Activated CD4-positive, alpha-beta T cell treated with anti-CD3 and anti-CD28 coated beads for 36 hours (primary cell): ENCODE results near the gene RFX7. TPM values are rescaled to one million over a fixed set of nuclear protein-coding genes. Genes with fewer than 3 reads are reported as not detected.

Source experiments
- ATAC-seq: fragments of 200-7000 bp; cut with Tn5 transposase; one replicate; pipeline ENCODE4 v1.10.0; 2021; ENCODE audit warnings: mild to moderate bottlenecking, moderate library complexity
- CTCF ChIA-PET: fragments of 350-600 bp; sonication (Branson Sonifier 250); formaldehyde crosslinking; loops from one replicate; lab custom pipeline; 2021; ENCODE audit warnings: antibody characterized with exemption; lab: Charles Lee
- POLR2A ChIA-PET: fragments of 350-600 bp; sonication (Branson Sonifier 250); formaldehyde crosslinking; loops from one replicate; lab custom pipeline; 2021; ENCODE audit warnings: antibody characterized with exemption, inconsistent platforms; lab: Charles Lee
- DNase-seq: peaks from one replicate; pipeline ENCODE4 v3.0.0-alpha.2; 2020
- H3K27ac Mint-ChIP-seq: one replicate; pipeline ENCODE4 v1.8.0; 2021; ENCODE audit warnings: mixed read lengths
- H3K27me3 Mint-ChIP-seq: one replicate; pipeline ENCODE4 v1.8.0; 2021; ENCODE audit warnings: mixed read lengths
- H3K36me3 Mint-ChIP-seq: one replicate; pipeline ENCODE4 v1.8.0; 2021; ENCODE audit warnings: low read depth, mixed read lengths
- H3K4me1 Mint-ChIP-seq: one replicate; pipeline ENCODE4 v1.8.0; 2021; ENCODE audit warnings: mixed read lengths
- H3K4me3 Mint-ChIP-seq: one replicate; pipeline ENCODE4 v1.8.0; 2021; ENCODE audit warnings: mild to moderate bottlenecking, moderate library complexity, mixed read lengths
- H3K9me3 Mint-ChIP-seq: one replicate; pipeline ENCODE4 v1.8.0; 2021; ENCODE audit warnings: low read depth, mixed read lengths
- intact Hi-C, 2 experiments: fragments of 100-400 bp; cut with DNase I in 1 of 2; cut with micrococcal nuclease in 1 of 2; formaldehyde crosslinking; loops; one replicate each; pipeline versions ENCODE4 v1.14.2 to v1.15.1; 2022 to 2024; cut with DNase I, micrococcal nuclease
- total RNA-seq, 2 experiments: library from RNA; stranded (reverse); gene quantifications; one replicate each; pipeline ENCODE4 v1.2.3, GENCODE V29; 2021

The RFX7 gene
- total RNA-seq, 2 experiments from 2014 or later, result 24.0 to 31.4 TPM

GRCh38 chr15:56124391-56124790, 119.3 kb downstream of the RFX7 start:
- DNase-seq (no peak), ATAC-seq (no peak)
- Mint-ChIP-seq H3K36me3 (peaks cover 69% of the 10 kb centered on the region), H3K9me3 (peaks cover 35% of the 10 kb centered on the region), H3K27me3 (no peaks in the 10 kb centered on the region), H3K4me1 (no peaks in the 10 kb centered on the region), H3K4me3 (no peak overlapping the region), H3K27ac (no peak overlapping the region)
- CTCF ChIA-PET, result no interaction called here
- POLR2A ChIA-PET, result no interaction called here
- intact Hi-C loops, result no loop called here

GRCh38 chr15:56105855-56106254, 137.8 kb downstream of the RFX7 start:
- DNase-seq (no peak), ATAC-seq (no peak)
- Mint-ChIP-seq H3K4me1 (no peaks in the 10 kb centered on the region), H3K27me3 (no peaks in the 10 kb centered on the region), H3K9me3 (no peaks in the 10 kb centered on the region), H3K27ac (no peak overlapping the region), H3K36me3 (peaks cover 18% of the 10 kb centered on the region), H3K4me3 (no peak overlapping the region)
- intact Hi-C loops, result no loop called here
- ChIA-PET CTCF (interaction anchor here (0.6 kb wide), 1 partner anchor 588 kb away, joined by 3 read pairs; no protein-coding TSS in a partner anchor), POLR2A (no interaction called here)

GRCh38 chr15:56102441-56102840, 141.2 kb downstream of the RFX7 start:
- CTCF ChIA-PET, result no interaction called here
- POLR2A ChIA-PET, result no interaction called here

GRCh38 chr15:56099311-56099710, 144.4 kb downstream of the RFX7 start:
- ATAC-seq (no peak), DNase-seq (no peak)
- POLR2A ChIA-PET, result no interaction called here
- CTCF ChIA-PET, result no interaction called here
- no peak overlapping the region for H3K27ac Mint-ChIP-seq
- no peaks in the 10 kb centered on the region for H3K4me1 Mint-ChIP-seq
- no peaks in the 10 kb centered on the region for H3K27me3 Mint-ChIP-seq
- H3K36me3 Mint-ChIP-seq, result peaks cover 51% of the 10 kb centered on the region
- H3K9me3 Mint-ChIP-seq, result no peaks in the 10 kb centered on the region
- intact Hi-C loops, result no loop called here
- H3K4me3 Mint-ChIP-seq, result no peak overlapping the region

More at GRCh38 chr15:56102441-56102840, 141.2 kb downstream of the RFX7 start:
- no peak overlapping the region for H3K4me3 Mint-ChIP-seq
- DNase-seq, result no peak
- H3K27ac Mint-ChIP-seq, result no peak overlapping the region
- no peaks in the 10 kb centered on the region for H3K27me3 Mint-ChIP-seq
- ATAC-seq, result no peak
- H3K36me3 Mint-ChIP-seq, result peaks cover 28% of the 10 kb centered on the region
- no peaks in the 10 kb centered on the region for H3K9me3 Mint-ChIP-seq
- no peaks in the 10 kb centered on the region for H3K4me1 Mint-ChIP-seq
- intact Hi-C loops, result no loop called here

- peaks cover 61% of the 10 kb centered on the region for H3K36me3 Mint-ChIP-seq
- H3K27ac Mint-ChIP-seq, result no peak overlapping the region
- POLR2A ChIA-PET, result no interaction called here
- peaks cover 3% of the 10 kb centered on the region for H3K4me1 Mint-ChIP-seq
- intact Hi-C loops, result no loop called here
- peaks cover 2% of the 10 kb centered on the region for H3K9me3 Mint-ChIP-seq
- no peaks in the 10 kb centered on the region for H3K27me3 Mint-ChIP-seq
- no peak overlapping the region for H3K4me3 Mint-ChIP-seq
- no peak for DNase-seq
- ATAC-seq, result no peak
- CTCF ChIA-PET, result interaction anchor here (1.1 kb wide), 1 partner anchor 25 kb away, joined by 3 read pairs; no protein-coding TSS in a partner anchor
Observed at GRCh38 chr15:56098195-56098863, 145.3 kb downstream of the RFX7 start.

- ATAC-seq (no peak), DNase-seq (no peak)
- Mint-ChIP-seq H3K4me1 (peaks cover 3% of the 10 kb centered on the region), H3K36me3 (peaks cover 57% of the 10 kb centered on the region), H3K9me3 (peaks cover 2% of the 10 kb centered on the region), H3K4me3 (no peak overlapping the region), H3K27ac (no peak overlapping the region), H3K27me3 (no peaks in the 10 kb centered on the region)
- ChIA-PET CTCF (no interaction called here), POLR2A (no interaction called here)
- intact Hi-C loops, result no loop called here
Observed at GRCh38 chr15:56095406-56095805, 148.3 kb downstream of the RFX7 start.

- no peak overlapping the region for H3K27ac Mint-ChIP-seq
- intact Hi-C loops, result no loop called here
- ChIA-PET POLR2A (no interaction called here), CTCF (interaction anchor here (0.5 kb wide), 1 partner anchor 139 kb away, joined by 3 read pairs; no protein-coding TSS in a partner anchor)
- H3K36me3 Mint-ChIP-seq, result peaks cover 55% of the 10 kb centered on the region
- peaks cover 4% of the 10 kb centered on the region for H3K9me3 Mint-ChIP-seq
- ATAC-seq, result no peak
- H3K4me1 Mint-ChIP-seq, result peaks cover 6% of the 10 kb centered on the region
- DNase-seq, result no peak
- no peaks in the 10 kb centered on the region for H3K27me3 Mint-ChIP-seq
- H3K4me3 Mint-ChIP-seq, result no peak overlapping the region
Observed at GRCh38 chr15:56094171-56094570, 149.5 kb downstream of the RFX7 start.

- Mint-ChIP-seq H3K27me3 (no peaks in the 10 kb centered on the region), H3K9me3 (peaks cover 2% of the 10 kb centered on the region), H3K4me3 (no peak overlapping the region), H3K36me3 (peaks cover 7% of the 10 kb centered on the region), H3K27ac (no peak overlapping the region), H3K4me1 (peaks cover 4% of the 10 kb centered on the region)
- ATAC-seq, result no peak
- no peak for DNase-seq
- POLR2A ChIA-PET, result no interaction called here
- intact Hi-C loops, result no loop called here
- CTCF ChIA-PET, result interaction anchor here (0.9 kb wide), 1 partner anchor 14 kb away, joined by 4 read pairs; no protein-coding TSS in a partner anchor
Observed at GRCh38 chr15:56088389-56088788, 155.3 kb downstream of the RFX7 start.

- ATAC-seq (no peak), DNase-seq (no peak)
- no peaks in the 10 kb centered on the region for H3K36me3 Mint-ChIP-seq
- H3K27ac Mint-ChIP-seq, result no peak overlapping the region
- no peaks in the 10 kb centered on the region for H3K27me3 Mint-ChIP-seq
- no peak overlapping the region for H3K4me3 Mint-ChIP-seq
- ChIA-PET CTCF (no interaction called here), POLR2A (no interaction called here)
- peaks cover 4% of the 10 kb centered on the region for H3K4me1 Mint-ChIP-seq
- peaks cover 2% of the 10 kb centered on the region for H3K9me3 Mint-ChIP-seq
- intact Hi-C loops, result no loop called here
Observed at GRCh38 chr15:56086566-56086965, 157.1 kb downstream of the RFX7 start.

GRCh38 chr15:56082263-56082761, 161.4 kb downstream of the RFX7 start:
- no peaks in the 10 kb centered on the region for H3K4me1 Mint-ChIP-seq
- no peak overlapping the region for H3K27ac Mint-ChIP-seq
- no peaks in the 10 kb centered on the region for H3K9me3 Mint-ChIP-seq
- intact Hi-C loops, result no loop called here
- no peak overlapping the region for H3K4me3 Mint-ChIP-seq
- CTCF ChIA-PET, result no interaction called here
- ATAC-seq (no peak), DNase-seq (no peak)
- no peaks in the 10 kb centered on the region for H3K27me3 Mint-ChIP-seq
- POLR2A ChIA-PET, result no interaction called here
- H3K36me3 Mint-ChIP-seq, result no peaks in the 10 kb centered on the region

GRCh38 chr15:56077081-56077480, 166.6 kb downstream of the RFX7 start:
- Mint-ChIP-seq H3K27me3 (peaks cover 2% of the 10 kb centered on the region), H3K27ac (no peak overlapping the region), H3K9me3 (no peaks in the 10 kb centered on the region), H3K4me1 (no peaks in the 10 kb centered on the region), H3K36me3 (no peaks in the 10 kb centered on the region), H3K4me3 (no peak overlapping the region)
- ATAC-seq (no peak), DNase-seq (no peak)
- ChIA-PET POLR2A (no interaction called here), CTCF (no interaction called here)
- intact Hi-C loops, result no loop called here

GRCh38 chr15:56076640-56077039, 167.0 kb downstream of the RFX7 start:
- Mint-ChIP-seq H3K4me3 (no peak overlapping the region), H3K27me3 (peaks cover 4% of the 10 kb centered on the region), H3K4me1 (no peaks in the 10 kb centered on the region), H3K27ac (no peak overlapping the region), H3K9me3 (no peaks in the 10 kb centered on the region), H3K36me3 (no peaks in the 10 kb centered on the region)
- ChIA-PET POLR2A (no interaction called here), CTCF (no interaction called here)
- no peak for DNase-seq
- ATAC-seq, result no peak
- intact Hi-C loops, result no loop called here
